Middle frontal gyrus (tissue), 1 donor: ENCODE measurements around the gene SGK1.
"Not testable (repeated sequence)": the region's sequence is repeated elsewhere in the genome, so short reads cannot be mapped to it uniquely, and the experiment has no call there.

Experiments used
- DNase-seq: peaks from one replicate; pipeline ENCODE4 v3.0.0-alpha.2; 2015; ENCODE audit warnings: low spot score; ENCODE audit errors: extremely low spot score

Gene SGK1

DNA sequence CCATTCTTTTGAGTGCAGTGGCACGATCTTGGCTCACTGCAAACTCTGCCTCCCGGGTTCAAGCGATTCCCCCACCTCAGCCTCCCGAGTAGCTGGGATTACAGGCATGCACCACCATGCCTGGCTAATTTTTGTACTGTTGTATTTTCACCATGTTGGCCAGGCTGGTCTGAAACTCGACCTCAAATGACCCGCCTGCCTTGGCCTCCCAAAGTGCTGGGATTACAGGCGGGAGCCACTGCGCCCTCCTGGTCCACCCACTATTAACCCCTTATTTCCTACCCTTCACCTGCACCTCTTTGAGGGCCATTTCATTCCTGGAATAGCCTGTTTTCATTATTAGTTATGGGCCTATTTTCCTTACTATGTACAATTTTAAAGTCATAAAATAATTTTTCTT lies 125.3 kb downstream of the SGK1 start:
- DNase-seq = not testable (repeated sequence)

DNA sequence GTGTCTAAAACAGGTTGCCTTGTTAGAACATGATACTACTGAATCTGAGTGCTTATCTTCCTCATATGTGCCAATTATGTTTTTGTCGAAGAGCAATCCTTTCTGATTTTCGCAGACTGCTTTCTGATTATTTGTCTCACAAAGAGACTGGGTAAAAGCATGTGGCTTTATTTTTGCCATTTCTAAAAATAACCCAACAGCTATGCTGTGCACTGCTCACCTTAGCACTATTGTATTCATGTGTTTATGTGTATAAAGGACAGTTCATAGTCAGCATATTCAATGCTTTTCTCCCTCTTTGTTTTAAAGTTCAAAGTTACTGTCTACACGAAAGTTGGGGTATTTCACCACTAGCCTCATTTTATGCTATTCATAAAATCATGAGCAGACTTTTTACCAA lies 127.0 kb downstream of the SGK1 start:
- DNase-seq = no peak

DNA sequence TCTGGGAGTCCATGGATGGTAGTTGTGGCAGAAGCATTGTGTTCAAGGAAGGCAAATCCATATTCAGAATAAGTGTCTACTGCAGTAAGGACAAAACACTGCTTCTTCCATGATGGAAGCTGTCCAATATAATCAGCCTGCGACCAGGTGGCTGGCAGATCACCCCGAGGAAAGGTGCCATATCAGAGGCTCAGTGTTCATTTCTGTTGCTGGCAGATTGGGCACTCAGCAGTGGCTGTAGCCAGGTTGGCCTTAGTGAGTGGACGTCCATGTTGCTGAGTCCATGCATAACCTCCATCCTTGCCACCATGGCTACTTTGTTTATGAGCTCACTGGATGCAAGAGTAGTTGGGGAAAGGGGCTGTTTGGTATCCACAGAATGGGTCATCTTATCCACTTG lies 130.2 kb downstream of the SGK1 start:
- no peak for DNase-seq

DNA sequence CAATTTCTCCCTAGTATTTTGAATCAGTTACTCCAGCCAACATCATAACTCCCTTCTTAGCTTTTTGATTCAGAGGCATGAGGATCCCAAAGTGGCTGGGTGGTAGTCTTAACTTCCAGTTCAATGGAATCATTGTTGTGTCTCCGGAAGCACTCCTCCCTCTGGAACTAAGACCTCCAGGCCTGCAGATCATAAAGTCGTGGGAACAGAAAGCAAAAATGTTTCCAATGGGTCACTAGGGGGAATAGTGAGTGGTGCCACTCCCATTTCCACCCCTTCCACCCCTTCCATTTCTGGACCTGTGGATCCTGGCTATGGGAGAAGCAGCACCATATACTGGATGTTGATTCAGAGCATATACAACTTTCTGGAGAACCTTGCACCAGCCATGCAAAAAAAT lies 130.8 kb downstream of the SGK1 start:
- DNase-seq = no peak

DNA sequence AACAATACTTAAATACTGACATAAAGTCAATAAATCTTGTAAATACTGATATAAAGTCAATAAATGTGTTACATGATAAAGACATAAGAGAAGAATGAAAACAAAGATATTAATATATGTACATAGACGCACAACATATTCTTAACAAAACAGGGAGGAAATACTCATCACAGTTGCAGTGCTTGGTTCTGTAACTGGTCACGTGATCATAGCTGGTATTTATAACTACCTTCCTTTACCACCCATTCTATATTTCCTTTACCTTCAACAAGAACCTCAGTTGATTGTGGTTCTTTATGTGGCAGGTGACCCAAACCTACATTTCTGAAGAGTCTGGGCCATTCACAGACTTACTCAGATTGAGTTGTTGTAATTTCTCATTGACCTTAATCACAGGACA lies 131.6 kb downstream of the SGK1 start:
- no peak for DNase-seq

DNA sequence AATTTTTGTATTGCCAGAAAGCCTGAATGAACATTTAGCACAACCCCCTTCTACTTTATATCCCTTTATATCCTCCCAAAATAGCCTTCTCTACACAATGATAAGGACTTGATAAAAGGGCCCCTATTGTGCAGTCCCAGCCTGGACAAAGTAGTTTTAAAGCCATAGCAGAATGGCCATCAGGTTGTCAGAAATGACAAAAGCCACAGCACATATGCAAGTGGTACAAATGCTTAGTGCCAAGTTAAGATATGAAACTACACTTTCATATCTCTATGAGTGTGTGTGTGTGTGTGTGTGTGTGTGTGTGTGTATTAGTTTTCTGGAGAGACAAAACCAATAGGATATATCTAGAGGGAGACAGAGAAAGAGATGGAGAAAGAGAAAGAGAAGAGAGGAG lies 132.6 kb downstream of the SGK1 start:
- DNase-seq = no peak

DNA sequence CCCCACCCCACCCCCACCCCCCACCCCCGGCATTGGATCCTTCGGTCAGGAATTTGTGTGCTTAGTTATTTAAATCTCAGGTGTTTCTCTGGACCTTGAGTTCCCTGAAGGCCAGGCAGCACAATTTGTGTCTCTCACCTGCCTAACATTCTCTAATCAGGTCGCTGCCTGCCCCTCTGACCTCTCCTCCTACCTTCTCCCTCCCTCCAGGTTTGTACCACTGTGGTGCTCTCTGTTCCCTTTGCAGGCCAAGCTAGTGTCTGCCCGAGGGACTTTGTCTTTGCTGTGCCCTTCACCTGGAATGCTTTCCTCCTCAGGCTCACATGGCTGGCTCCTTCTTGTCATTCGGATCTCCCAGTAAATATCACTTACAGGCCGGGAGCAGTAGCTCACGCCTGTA lies 134.1 kb downstream of the SGK1 start:
- no peak for DNase-seq

DNA sequence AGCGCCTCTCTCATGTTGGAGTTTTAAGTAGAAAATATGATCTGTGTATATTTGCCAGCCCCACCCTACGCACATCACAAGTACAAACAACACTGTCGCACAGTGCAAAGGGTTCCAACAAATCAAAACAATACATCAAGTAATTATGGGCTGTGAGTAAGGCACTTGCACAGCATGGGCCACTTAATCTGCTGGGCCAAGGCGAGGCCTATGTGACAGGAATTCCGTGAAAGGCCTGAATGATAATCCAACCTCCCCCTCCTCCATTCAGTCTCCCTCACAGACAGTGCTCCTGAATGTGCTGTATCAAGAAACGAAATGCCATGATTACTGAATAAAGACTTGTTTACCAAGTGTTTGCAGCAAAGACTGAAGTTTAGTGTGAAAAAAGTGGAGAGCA lies 135.4 kb downstream of the SGK1 start:
- DNase-seq = no peak

DNA sequence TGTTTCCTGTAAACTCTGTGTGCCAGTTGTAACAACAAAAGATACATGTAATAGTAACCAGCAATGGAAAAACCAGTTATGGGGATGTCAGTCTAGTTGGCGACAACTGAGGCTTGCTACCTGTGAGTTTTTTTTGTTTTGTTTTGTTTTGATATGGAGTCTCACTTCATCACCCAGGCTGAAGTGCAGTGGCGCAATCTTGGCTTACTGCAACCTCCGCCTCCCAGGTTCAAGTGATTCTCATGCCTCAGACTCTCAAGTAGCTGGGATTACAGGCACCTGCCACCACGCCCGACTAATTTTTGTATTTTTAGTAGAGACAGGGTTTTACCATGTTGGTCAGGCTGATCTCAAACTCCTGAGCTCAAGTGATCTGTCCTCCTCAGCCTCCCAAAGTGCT lies 136.2 kb downstream of the SGK1 start:
- DNase-seq = not testable (repeated sequence)

DNA sequence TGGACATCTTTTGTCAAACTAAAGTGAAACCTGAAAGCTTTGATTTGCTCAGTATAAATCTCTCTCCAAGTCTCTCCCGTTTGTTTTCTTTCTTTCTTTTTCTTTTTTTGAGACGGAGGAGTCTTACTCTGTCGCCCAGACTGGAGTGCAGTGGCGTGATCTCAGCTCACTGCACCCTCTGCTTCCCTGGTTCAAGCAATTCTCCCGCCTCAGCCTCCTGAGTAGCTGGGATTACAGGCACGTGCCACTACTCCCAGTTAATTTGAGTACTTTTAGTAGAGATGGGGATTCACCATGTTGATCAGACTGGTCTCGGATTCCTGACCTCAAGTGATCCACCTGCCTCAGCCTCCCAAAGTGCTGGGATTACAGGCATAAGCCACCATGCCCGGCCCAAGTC lies 136.7 kb downstream of the SGK1 start:
- not testable (repeated sequence) for DNase-seq

DNA sequence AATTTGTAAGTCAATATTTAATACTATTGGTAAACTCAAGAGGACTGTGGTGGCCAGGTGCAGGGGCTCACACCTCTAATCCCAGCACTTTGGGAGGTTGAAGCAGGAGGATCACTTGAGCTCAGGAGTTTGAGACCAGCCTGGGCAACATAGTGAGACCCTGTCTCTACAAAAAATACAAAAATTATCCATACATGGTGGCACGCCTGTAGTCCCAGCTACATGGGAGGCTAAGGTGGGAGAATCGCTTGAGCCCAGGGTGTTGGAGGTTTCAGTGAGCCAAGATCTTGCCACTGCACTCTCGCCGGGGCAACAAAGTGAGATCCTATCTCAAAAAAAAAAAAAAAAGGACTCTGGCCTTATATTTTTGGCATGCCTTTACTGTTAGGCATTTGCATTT lies 137.4 kb downstream of the SGK1 start:
- DNase-seq = not testable (repeated sequence)

DNA sequence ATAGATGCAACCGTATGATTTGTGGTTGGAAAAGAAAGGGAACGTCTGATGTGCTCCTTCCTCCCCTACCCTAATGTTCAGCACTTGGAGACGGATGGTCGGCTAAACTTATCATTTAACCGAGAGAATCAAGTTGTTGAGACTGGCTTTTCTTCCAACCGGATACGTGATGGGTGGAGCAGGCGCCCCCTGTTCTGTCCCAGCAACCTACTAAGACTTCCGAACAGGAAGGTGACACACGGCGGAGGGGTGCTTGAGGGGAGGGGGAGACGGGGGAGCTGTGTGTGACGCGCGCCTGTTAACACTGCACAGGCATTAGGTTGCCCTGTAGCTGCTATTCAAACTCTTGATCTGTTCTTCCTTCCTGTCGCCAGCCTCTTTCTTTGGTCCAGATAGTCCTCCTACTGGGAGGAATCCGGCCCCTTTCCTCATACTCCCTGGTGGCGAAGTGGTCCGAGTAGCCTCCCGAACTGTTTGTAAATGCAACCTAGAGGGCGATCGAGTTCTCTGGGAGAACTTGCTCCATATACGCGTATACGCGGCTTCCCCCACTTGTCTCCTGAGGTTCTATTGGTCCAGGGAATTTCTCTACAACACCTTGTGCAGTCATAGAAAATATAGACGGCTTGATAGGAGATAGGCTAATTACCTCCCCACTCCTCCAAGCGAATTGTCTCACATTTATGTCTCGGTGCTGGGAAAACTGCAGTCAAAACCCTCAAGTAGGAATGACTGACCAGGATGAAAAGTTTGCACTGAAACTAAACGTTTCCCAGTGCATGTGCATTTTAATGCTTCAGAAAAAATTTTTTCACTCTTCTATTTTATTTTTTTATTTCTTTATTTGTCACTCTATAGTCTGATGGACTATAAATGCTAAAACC lies 139.5 kb downstream of the SGK1 start:
- DNase-seq = peak; percentile 74

DNA sequence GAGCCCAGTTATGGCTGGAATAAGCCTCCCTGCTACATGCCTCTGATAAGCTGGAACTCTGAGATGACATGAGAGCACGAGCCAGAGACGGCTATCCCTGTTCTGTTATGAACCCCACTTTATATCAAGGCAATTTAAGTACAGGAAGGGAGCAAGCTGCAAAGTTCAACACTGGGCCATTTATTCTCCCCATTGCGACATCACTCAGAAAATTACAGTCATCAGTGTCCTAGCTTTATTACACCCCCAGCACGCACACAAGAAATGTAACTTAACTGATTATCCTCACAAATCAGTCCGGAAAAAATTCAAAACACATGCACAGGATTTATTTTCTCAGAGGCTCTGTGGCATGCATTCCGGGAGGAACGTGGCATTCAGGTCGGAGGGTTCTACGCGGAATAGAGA lies 140.2 kb downstream of the SGK1 start:
- no peak for DNase-seq

DNA sequence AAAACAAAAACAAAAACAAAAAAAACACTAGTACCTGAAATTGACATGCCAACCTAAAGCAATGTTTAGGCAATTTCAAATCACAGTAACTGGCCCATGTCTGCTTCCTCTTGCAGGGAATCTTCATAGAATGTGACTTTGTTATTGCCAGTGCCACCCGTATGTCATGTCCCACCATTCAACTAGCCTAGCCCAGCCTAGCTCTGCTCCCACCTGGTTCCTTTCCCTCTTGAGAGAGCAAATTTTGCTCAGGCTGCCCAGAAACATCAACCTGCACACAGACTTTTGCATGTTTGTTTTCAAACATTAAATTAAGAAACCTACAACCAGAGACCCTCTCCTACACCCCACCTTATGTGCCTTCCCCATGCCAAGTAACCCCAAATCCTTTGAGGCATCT lies 140.7 kb downstream of the SGK1 start:
- DNase-seq = no peak

DNA sequence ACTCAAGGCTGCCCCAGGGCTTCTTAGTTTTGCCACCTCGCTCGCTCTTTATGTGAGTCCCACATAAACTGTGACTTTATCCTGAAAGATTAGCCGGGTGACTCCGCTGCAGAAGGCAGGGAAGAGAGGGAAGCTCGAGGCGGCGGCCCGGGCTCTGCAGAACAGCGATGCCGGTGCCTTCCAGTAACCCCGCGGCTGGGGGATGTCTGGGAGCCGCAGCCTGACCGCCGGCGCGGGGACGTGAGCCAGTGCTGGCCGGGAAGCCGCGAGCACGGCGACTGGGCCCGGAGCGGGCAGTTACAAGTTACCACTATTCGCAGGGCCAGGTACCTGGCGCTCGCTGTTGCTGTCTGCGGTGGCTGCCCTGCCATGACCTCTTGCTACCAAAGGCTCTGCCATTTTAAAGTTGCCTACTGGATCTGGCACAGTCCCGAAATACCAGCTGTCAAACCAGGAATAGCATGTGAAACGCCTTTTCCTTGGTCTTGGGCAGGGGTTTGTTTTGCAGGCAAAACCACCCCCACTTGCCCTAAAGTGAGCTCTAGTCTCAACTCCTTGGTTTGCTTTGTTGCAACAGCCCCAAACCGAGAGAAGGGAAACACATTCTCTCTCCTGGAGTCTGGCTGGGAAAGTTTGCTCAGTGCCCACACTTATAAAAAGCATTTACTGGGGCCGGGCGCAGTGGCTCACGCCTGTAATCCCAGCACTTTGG lies 141.5 kb downstream of the SGK1 start:
- no peak for DNase-seq

DNA sequence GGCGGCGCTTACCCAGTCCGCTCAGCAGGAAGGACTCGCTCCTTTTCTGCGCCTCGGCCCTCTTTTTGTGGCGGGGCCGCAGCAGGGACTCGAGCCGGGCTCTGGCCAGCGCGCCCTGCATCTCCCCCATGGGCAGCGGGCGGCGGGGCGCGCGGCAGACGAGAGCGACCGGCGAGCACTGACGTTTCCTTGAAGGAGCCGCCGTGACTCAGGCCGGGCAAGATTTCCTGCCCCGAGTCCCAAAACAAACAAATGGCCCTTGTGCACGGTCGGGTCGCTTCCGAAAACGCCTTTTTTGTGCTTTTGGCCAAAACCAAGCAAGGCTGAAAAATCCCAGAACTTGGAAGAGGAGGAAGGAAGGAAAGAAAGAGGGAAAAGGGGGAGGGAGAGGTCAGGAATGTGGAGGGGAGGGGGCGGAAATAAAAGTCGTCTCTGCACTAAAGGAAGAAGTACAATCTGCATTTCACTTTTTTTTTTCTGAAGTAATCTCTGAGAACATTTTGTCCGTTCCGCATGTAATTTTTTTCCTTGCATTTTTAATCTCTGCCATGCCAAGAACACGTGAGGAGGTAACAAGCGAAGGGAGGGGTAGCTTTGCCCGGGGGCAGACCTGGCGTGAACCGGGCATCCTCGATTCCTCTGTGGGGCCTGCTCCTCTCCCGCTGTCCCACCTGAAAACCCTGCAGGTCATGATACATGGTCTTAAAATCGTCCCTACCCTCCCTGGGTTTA lies 142.2 kb downstream of the SGK1 start:
- no peak for DNase-seq

DNA sequence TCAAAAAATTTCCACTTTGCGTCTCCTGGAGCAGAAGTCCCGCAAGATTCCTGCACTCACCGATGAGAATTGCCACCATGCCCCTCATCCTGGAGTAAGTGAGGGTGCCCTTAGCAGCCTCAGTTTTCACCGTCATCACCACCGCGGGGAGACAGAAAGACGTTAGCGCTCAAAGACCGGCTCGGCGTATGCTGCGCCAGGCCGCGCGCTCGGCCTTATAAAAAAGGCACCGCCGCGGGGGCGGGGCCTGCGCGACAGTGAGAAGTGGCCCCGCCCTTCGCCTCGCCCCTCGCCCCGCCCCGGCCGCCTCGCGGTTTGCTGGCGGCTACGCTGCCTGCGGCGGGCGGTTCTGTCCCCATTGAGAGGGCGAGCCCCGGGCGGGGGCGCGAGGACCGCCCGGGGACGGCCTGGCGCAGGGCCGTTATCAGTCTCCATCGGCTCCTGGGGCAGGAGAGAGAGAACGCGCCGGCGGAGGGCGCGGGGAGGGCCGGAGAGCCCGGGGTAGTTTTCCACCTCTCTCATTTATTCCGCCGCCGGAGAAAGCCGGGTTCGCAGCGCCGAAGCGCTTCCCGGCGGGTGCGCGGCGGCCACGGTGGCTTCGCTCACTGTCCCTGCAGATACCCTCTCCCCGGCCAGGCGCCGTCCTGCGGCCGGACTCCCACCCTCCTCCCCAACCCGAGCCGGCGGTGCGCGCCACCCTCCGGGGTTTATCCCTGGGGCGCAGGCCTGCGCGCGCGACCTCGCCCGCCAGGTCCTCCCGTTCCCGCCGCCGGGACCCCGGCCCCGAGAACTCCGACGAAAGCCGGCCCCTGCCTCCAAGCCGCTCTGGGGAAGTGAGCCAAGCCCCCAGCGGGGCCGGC lies 143.0 kb downstream of the SGK1 start:
- peak; percentile 95 for DNase-seq

DNA sequence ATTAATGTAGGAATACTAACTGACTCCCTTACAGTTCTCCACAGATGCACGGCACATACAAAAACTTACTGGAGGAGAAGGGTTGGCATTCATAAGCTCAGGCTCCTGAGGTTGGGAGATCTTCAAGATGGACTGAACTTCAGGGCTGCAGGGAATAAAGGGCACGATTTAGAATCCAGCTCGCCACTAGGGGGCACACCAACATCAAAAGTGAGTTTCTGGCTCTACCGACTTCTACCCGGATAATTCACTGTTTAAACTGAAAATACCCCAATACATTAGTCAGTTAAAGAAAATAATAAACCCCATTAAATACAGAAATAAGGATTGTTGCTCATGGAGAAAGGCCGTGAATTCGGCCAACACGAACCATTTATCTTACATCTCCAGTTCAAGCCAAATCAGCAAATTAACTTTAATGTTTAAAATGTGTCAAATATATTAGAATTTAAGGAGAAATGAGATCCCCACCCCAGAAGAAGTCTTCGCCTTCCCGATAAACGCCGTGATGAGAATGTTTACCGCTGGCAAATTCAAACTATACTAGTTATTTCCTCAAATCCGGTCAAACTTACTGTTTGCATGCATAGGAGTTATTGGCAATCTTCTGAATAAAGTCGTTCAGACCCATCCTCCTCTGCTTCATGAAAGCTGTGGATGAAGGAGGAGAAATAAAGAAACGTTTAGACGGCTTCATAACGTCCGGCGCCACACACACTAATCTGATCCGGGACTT lies 143.8 kb downstream of the SGK1 start:
- peak; percentile 91 for DNase-seq

DNA sequence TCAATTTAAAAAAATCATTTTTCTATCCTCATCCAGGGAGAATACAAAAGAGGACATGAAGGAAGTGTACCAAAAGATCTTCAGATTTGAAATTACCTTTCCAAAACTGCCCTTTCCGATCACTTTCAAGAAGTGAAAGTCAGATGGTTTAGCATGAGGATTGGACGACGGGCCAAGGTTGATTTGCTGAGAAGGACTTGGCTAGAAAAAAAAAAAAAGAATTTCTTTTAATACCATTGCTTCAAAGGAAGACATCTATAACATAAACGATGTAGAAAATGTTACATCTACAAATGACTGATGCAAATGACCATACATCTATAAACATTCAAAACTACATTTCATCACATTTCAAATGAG lies 144.6 kb downstream of the SGK1 start:
- no peak for DNase-seq

DNA sequence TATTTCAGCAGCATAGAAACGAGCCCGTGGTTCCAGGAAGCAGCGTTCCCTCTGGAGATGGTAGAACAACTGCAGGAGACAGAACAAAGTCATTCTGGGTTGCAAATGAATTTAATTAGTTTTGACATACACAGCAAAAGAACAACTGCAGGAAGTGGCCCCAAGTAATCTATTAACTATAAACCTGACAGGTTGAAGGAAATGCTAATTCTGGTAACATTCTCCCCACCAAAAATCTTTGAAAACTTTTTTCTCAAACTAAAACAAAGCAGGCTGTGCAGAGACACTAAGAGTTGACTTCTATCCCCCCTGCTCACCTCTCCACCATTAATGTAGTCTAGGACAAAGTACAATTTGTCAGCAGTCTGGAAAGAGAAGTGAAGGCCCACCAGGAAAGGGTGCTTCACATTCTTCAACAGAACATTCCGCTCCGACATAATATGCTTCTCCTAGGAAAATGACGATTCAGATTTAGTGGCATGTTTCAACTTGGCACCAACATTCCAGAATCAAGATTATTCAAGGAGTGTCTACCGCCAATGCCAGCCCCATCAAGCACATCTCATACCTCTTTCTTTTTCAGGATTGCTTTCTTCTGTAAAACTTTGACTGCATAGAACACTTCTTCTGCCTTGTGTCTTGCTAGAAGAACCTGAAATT lies 145.1 kb downstream of the SGK1 start:
- DNase-seq = no peak
